C1 segment of cervical spinal cord (tissue), 14 donors: ENCODE data around the gene HCN4.

Experiments
- DNase-seq, 14 donors: peaks; one replicate each; lab custom pipeline; 2025; lab: John Stamatoyannopoulos, UW

Gene HCN4

DNA sequence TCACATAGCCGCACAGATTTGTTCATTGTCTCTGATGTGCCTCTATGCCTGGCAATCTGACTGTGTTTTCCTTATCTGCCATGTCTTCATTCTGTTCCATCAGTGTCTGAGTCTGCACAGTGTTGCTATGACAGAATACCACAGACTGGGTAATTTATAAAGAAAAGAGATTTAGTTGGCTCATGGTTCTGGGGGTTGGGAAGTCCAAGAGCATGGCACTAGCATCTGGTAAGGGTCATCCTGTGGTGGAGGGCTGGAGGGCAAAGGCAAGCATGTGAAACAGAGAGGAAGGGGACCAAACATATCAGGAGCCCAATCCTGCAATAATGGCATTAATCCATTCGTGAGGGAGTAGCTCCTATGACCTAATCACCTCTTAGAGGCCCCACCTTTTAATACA is 11.9 kb upstream of the HCN4 start:
- DNase-seq, result no peak

DNA sequence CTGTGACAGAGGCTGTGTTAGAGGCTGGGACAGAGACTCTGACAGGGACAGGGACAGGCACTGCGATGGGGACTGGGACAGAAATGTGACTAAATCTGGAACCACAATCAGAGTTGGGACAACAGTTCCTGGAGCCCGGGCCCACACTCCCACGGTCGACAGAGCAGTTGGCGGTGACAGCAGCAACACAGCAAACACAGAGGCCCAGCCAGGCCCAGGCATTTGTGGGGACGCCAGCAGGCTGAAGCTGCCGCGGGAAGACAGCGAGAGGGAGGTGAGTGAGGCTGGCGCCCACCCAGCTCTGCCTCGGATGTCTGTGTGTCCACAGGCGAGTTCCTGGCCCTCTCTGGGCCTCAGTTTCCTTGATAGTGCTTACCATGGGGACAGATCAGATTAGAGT is 9.3 kb upstream of the HCN4 start:
- DNase-seq, result no peak

DNA sequence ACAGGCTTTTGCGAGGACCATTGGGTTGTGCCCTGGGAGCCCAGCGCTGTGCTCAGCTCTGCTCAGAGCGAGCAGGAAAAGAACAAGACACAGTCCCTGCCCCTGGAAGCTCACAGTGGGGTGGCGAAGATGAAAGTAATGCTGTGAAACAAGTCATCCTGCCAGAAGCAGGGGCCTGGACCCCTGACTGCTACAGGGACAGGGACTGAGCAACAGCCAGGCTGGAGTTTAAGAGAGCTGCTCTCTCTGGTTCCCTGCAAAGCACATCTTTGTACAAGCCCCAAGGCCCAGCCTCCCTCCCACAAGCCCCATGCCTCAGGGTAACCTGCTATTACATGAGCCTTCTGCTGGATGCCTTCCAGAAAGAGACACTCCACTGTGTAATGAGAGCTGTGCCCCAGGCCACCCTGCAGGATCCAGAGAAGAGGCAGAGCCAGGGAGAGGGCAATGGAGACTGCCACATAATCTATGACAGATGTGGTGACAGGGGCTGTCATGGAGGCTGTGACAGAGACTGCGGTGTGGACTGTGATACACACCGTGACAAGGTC is 7.1 kb upstream of the HCN4 start:
- DNase-seq, result no peak

DNA sequence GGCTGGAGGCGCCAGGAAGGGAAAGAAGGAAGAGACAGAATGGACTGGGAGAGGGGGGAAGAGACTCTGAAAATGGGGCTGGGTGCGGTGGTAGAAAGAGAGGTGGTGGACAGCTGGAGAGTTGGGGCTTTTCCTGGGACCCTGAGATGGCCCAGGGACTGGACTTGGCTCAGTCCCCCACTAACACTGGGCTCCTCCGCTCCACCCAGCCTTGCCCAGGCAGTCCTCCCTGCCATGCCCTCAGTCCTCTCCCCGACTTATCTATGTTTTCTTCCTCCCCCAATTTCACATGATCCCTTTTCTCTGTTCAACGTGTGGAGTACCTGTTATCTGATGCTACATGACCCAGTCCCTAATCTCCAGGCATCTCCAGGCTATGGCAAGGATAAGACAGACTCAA is 6.3 kb upstream of the HCN4 start:
- no peak for DNase-seq

DNA sequence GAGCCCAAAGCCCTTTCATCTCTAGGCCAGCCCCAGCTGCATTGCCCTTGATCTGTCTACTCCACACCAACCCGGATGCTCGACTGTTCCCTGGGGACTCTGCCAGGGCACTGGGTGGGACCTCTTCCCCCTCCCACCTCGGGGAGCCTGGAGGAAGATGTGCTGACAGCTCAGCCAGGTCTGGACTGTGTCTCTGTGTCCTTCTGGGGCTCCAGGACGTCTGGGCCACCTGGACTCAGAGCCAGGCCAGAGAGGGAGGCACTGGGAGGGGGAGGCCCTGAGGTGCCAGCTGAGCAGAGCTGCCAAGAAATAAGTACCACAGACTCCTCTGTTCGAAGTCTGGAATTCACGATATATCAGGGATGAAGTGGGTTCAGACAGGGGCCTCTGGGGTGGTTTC is 5.8 kb upstream of the HCN4 start:
- no peak for DNase-seq

DNA sequence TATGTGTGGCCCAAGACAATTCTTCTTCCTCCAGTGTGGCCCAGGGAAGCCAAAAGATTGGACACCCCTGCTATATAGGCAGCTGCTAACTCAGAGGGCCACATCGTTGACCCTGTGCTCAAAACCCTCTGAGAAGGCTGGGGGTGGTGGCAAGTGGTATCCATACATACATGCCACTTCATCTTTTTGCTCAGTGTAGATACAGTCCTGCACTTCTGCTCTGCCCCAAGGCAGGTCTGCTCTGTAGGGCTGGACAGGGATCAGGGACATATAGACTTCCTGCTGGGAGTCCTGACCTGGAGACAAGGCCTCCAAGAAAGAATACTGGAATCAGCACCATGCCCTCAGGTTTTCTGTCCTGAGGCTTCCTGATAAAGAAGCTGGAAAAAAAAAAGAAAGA is 4.5 kb upstream of the HCN4 start:
- DNase-seq, result no peak

DNA sequence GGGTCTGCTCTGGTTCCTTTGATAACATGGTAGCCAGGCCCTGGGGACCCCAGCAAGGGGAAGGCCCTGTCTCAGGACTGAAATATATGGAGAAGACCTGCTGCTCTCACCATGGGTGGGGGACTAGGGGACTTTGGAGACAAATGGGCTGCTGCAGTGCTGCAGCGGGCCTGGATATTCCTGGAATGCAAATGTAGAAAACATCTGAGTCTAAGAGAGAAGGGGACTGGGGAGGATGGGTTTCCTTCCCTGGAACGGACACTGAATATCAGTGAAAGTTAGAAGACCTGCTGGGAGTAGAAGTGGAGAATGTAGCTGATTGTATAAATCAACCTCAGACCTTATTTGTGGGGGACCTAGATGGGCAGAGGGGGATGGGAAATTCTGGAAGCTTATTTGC is 3.1 kb upstream of the HCN4 start:
- DNase-seq, result no peak

DNA sequence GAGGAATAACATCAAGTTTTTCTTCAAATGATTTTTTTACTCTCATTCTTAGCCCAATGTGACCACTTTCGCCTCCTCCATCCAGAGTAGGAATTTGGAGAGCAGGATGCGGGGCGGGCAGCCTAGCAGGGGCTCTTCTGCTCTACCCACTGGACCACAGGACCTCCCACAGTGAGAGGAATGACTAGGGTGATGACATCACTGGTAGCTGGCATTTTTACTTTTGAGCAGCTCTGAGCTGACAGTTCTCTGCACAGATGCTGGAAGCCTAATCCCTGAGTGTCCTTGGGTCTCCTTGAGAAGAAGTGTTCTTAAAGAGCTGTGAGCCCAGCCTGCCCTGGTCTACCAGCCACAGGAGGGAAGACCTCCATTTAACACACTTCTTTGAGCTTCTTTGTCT is 1.4 kb upstream of the HCN4 start:
- no peak for DNase-seq

DNA sequence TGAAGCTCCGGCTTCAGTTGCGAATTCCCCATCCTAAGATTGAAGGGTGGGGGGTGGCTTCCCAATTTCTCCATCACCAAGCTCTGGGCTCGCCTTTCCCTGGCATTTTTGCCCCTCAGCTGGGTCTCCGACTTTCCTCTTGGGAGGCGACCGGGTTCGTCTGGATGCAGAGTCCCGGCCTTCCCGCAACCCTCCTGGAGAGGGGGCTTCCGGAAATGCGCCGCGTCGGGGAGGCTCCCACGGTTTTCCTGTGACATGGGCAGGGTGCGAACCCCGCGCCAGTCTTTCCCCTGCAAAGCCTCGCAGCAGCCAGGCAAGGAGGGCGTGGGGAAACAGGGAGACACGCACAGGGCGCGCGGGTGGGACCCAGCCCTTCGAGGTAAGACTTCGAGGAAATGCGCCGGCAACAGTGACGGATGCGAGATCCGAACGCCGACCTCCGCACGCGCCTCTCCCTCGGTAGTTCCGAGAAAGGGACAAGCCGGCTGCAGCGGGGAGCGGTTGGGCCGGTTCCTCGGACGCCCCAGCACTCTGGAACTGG is 466 bp upstream of the HCN4 start:
- DNase-seq, result no peak

DNA sequence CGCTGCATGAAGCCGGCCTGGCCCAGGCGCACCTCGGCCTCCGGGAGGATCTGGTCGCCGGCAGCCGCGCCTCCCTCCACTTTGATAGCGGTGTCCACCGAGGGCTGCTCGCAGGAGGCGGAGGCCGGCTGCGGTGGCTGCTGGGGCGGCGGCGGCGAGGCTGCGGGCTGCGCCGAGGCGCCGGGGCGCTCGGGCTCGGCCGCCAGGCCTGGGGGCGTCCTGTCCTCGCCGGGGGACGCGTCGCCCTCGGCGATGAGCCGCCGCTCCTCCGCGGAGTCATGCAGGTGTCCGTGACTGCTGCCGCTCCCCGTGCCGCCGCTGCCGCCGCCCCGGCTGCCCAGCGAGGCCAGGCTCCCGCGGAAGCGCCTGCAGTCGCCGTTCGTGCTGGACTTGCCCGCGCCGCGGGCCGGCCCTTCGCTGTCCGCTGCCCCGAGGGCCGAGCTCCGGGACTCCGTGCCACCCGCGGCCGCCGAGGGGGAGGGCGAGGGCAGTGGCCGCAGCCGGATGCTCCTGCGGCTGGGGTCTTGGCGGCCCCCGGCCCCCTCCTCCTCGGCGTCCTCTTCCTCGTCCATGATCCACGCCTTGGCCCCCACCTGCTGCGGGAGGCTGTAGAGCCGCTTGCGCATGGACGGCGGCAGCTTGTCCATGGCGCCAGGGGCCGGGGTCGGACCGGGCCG is 996 bp downstream of the HCN4 start:
- DNase-seq, result no peak

DNA sequence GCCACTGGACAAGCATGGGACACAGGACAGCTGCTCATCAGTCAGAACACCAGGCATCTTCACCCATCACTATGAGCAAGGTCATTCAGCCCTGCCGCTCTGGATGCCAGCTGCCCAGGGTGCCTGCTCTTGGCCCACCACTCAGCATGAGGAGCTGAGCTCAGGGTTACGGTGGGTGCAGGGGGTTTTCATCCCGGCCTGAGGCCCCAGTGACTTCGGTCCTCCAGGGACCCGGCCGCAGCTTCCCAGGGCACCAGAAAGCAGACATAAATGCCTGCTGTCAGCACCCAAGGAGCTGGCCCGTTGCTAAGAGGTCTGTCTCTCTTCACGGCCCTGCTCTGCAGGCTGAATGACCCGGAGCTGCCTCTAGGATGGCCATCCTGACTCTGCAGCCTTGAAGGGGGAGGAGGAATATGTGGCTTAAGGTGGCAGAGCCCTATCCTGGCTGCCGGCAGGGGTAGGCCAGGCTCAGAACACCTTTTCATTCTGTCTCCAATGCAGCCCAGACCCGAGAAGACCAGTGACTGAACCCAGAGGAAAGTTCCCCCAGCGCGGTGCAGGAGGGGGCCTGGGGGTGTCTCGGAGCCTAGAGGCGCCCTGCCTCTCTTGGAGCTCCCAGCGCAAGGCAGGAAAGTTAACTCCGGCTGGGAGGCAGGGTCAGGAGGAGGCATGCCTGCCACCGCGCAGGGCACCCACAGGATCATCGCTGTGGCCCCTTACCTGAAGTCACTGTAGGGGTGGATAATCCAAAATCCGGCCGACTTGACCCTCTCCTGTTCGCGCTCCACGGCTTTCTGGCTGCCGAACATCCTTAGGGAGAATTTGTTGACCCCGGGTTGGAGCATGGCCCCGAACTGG is 1.8 kb downstream of the HCN4 start:
- DNase-seq, result no peak

DNA sequence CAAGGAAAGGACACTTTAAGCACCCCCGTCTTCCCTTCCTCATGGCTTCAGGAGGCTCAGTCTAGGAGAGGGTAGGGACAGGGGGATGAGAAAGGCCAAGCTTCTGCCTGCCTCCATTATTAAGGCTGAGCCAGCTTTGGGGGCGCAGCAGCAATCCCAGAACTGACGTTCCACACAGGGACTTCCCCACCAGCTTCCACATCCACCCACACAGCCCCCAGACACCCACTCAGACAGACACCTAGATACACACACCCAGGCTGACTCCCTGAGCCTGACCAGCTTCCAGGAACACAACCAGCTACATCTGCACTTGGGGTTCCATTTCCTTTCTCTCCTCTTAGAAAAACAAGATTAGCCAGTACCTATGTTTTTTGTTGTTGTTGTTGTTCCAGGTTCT is 4.7 kb downstream of the HCN4 start:
- DNase-seq, result no peak

DNA sequence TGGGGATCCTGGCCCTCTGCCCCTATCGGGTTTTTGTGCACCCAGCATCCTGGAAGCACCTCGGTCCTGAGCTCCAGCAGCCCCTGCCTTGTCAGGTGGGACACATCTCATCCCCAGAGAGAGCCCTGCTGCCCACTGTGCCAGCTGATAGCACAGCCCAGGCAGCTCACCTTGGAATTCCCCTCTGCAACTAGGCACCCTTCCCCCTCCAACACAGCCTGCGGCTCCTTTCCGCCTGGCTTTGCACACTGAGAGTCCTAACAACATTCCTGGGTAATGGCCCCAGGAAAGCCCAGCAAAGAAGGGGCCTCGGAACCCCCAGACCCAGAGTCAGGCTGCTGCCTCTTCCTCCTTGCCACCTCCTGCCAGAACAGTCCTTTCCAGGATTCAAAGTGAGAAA is 5.9 kb downstream of the HCN4 start:
- no peak for DNase-seq

DNA sequence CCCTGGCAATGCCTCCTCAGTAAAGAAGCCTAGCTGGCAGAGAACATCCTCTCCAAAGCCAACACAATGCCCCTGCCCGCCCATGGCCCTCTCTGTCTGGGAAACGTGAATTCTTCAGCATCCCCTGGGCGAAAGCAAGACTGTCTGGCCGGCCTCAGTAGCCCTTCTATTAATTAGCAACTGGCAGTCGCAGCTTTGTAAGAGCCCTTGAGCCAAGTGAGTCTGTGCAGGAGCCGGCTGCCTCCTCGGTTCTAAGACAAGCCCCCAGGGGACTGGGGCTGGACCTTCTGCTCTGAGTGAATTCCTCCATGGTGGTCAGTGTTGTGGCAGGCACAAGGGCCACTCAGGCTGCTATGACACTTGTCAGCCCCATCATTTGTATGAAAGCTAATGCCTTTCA is 7.4 kb downstream of the HCN4 start:
- peak in 5 of 14 donors; percentile 6 to 41 (median 16) for DNase-seq

DNA sequence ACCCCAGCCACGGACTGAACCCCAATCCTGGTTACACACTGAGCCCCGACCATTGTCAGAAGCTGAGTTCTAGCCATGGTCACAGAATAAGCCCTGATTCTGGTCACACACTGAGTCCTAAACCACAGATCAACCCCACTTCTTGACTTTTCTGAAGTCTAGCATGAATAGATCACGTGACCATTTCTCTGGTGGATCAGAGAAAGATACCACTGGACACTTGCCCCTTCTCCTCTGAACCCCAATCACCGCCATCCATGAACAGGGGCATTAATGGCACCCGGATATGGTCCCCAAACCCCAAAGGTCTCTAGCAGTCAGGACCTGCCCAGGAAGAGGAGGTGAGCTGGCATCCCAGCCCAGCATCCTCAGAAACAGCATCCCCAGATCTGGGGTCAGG is 9.1 kb downstream of the HCN4 start:
- no peak for DNase-seq

DNA sequence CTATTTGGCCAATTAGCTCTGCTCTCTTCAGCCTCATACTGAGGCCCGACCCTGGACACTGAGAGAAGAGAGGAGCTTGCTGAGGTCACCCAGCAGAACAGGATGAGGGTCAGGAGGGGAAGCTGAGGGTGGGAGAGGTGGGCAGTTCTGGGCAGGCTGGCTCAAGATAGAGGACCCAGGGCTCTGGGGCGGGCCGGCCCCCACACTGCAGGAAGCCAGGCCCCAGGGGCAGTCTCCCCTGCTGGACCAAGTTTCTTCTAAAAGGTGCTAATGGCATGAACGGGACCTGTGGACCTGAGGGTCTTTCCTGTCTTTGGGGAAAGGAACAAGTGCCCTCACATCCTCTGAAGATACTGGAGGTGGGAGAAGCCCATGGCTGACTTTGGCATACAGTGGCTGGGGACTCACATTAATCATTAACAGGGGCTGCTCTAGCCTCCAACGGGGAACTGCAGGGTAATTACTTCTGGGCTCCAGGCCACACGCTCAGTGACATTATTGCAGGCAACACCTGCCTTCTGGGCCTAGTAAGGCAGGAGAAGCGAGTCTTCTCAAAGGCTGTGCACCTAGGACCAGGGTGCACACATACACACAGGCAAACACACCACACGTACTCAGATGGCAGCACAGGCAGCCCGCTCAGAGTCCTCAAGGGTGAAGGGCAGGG is 10.6 kb downstream of the HCN4 start:
- no peak for DNase-seq

DNA sequence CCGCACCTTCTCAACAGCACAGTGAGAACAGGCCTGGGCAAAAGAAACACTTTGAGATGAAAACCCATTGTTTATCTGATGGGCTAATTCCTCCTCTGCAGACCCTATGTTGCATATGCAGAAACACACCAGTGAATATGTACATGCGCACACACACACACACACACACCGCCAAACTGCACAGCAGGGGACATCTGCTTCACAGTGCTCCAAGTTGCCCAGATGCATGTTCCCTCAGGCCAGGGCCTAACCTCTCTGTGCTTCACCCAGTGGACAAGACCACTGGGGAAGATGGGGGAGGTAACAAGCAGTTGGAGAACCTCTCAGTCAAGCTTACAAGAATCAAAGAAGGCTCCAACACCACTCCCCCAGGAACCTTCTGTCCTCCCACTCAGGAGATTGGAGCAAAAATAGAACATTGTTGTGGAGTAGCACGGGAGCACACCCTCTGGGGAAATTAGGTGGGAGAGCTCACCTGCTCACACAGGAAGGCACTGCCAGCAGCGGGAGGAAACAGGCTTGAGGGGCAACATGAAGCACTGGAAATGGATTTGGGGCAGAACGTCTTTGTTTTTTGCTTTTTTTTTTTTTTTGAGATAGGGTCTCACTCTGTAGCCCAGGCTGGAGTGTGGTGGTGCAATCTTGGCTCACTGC is 13.0 kb downstream of the HCN4 start:
- DNase-seq, result no peak

DNA sequence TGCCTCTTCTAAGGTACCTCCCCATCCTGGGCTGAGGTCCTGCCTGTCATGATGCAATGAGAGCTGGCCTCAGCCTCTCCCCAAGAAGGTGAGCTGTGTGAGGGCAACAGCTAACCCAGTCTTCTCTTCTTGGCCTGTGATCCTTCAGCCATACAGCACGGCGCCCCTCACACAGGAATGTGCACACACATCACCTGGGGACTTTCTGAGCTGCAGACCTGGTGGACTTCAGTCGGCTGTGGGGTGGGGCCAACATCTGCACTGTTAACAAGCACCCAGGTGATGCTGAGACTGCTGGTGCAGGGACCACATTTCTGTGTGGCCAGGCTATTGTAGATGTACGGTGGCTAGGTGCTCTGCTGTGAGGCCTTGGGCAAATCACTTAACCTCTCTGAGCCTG is 14.5 kb downstream of the HCN4 start:
- no peak for DNase-seq

DNA sequence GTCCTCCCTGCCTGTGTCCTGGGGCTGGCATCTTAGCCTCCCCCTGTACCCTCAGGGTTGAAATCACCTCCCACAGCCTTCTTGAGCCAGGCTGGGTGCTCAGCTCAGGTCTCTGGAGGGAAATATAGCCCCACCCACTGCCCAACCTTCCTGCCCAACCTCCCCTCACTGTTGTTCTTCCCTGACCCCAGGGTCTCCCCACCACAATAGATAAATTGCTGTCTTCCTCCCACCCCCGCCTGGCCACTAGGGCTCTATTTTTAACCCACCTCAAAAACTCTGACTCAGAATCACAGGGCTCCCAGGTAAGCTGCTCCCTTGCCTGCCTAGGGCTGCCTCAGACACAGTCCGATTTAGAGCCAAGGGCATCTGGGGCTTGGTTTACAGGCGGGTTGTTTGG is 15.0 kb downstream of the HCN4 start:
- no peak for DNase-seq

DNA sequence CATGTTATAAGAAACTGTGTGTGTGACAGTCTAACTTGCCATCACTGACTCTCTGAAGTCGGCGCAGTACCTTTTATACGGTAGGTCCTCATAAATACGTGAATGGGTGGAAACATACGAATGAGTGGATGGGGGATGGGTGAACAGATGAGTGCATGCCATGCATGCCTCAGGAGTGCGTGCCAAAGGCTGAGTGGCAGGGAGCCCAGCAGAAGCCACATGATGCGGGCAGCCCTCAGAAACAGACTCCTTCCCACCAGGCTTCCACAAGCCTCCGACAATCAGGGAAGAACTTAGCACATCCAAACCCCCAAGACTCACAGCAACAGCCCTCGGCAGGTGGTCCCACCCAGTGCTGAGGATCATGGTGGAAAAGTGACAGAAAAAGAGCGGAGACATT is 16.7 kb downstream of the HCN4 start:
- DNase-seq, result peak in 2 of 14 donors; percentile 7 to 12

DNA sequence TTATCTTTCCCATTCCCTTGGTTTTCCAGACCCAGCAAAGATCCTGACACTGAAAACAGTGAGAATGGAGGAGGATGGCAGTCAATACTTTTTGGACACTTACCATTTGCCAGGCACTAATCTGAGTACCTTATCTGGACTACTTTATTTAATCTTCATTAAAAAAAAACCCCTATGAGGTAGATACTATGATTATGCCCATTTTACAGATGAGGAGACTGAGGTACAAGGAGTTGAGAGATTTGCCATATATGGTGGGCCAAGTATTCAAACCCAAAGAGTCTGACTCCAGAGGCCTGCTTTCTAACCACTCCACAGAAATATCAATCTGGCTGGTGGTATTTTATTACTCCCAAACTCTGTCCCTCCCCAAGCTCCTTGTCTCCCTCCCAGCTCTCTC is 19.6 kb downstream of the HCN4 start:
- no peak for DNase-seq
